ENCODE data around the gene DYNLRB1.

DNA sequence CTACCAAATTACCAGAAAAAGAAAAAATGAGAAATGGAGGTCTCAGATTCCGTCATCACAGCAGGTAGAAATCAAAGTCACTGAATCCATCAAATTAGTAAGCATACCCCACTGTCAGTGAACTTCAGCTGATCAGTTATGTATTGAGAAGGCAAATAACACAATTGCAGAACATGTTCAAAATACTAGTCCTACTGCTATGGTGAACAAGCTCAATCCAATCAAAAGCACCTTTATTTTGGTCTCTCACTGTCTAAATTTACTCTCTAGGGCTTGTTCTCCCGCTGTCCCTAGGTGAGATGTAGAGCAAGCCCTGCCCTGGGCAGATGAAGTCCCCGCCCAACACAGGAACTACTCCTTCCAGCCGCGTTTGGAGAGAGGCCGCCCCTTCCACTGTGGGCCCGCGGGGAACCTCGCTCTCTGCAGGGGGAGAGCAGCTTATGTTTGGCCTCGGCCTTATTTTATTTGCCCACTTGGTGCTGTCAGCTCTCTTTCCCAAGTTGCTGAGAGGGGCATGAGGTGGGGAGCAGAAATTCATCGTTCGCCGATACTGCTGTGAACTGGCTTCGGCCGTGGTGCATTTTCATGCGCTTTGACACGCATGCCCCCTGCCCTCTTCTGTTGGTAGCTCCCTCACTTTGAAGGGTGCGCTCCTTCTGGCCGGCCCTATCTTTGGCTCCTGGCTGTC lies 28.0 kb downstream of the DYNLRB1 start:
- TF ChIP-seq, protein P1, sequence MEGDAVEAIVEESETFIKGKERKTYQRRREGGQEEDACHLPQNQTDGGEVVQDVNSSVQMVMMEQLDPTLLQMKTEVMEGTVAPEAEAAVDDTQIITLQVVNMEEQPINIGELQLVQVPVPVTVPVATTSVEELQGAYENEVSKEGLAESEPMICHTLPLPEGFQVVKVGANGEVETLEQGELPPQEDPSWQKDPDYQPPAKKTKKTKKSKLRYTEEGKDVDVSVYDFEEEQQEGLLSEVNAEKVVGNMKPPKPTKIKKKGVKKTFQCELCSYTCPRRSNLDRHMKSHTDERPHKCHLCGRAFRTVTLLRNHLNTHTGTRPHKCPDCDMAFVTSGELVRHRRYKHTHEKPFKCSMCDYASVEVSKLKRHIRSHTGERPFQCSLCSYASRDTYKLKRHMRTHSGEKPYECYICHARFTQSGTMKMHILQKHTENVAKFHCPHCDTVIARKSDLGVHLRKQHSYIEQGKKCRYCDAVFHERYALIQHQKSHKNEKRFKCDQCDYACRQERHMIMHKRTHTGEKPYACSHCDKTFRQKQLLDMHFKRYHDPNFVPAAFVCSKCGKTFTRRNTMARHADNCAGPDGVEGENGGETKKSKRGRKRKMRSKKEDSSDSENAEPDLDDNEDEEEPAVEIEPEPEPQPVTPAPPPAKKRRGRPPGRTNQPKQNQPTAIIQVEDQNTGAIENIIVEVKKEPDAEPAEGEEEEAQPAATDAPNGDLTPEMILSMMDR (IDR thresholded peaks at IDR 0.05), result no peak
- no peak for TF ChIP-seq POLR2A (IDR thresholded peaks at IDR 0.05)
